Neuronal stem cell (in vitro differentiated cells): Measurements from ENCODE around the gene RALGDS.

Source experiments
- DNase-seq: peaks from one replicate; pipeline ENCODE4 v3.0.0-alpha.2; 2013; ENCODE audit warnings: low spot score
- H2AFZ ChIP-seq: one replicate; pipeline ENCODE4 v1.6.1; 2013; ENCODE audit warnings: mild to moderate bottlenecking, low read length, inconsistent platforms
- H2AK5ac ChIP-seq: 2 replicates; pipeline ENCODE4 v1.6.1; 2013; ENCODE audit warnings: low read depth, mild to moderate bottlenecking, inconsistent platforms, low read length, moderate library complexity, mixed read lengths
- H2BK120ac ChIP-seq: 2 replicates; pipeline ENCODE4 v1.6.1; 2013; ENCODE audit warnings: low read depth, mild to moderate bottlenecking, inconsistent platforms, low read length, moderate library complexity, mixed read lengths
- H2BK12ac ChIP-seq: one replicate; pipeline ENCODE4 v1.6.1; 2013; ENCODE audit warnings: low read length, inconsistent platforms
- H2BK15ac ChIP-seq: 2 replicates; pipeline ENCODE4 v1.6.1; 2013; ENCODE audit warnings: mild to moderate bottlenecking, low read length, inconsistent platforms, mixed read lengths
- H2BK5ac ChIP-seq: one replicate; pipeline ENCODE4 v1.6.1; 2013; ENCODE audit warnings: inconsistent platforms, mild to moderate bottlenecking, low read length, moderate library complexity
- H3K14ac ChIP-seq: one replicate; pipeline ENCODE4 v1.6.1; 2013; ENCODE audit warnings: low read length, inconsistent platforms
- H3K18ac ChIP-seq: 2 replicates; pipeline ENCODE4 v1.6.1; 2013; ENCODE audit warnings: low read length, inconsistent platforms
- H3K23ac ChIP-seq: 2 replicates; pipeline ENCODE4 v1.6.1; 2013; ENCODE audit warnings: low read depth, mild to moderate bottlenecking, mixed read lengths, low read length, inconsistent platforms; ENCODE audit not compliant: poor library complexity
- H3K27ac ChIP-seq: replicated peaks from 3 replicates; pipeline ENCODE4 v1.5.1; 2013; ENCODE audit warnings: low read length, inconsistent platforms
- H3K27me3 ChIP-seq, 3 experiments: 2 replicates each; pipeline ENCODE4 v1.6.1; 2013; ENCODE audit warnings: low read length in 3 of 3, mild to moderate bottlenecking in 2 of 3, inconsistent platforms in 1 of 3, low read depth in 1 of 3, mixed read lengths in 1 of 3, moderate library complexity in 1 of 3; ENCODE audit not compliant: control insufficient read depth in 3 of 3, insufficient read depth in 3 of 3
- H3K36me3 ChIP-seq, 2 donors: replicated peaks in 1 of 2; 2 replicates each; pipeline ENCODE4 v1.6.1; 2013; ENCODE audit warnings: low read length in 2 of 2; ENCODE audit not compliant: control insufficient read depth in 2 of 2, insufficient read depth in 2 of 2
- H3K4ac ChIP-seq: 2 replicates; pipeline ENCODE4 v1.6.1; 2013; ENCODE audit warnings: inconsistent platforms, mild to moderate bottlenecking, low read length, moderate library complexity
- H3K4me1 ChIP-seq, 2 donors: 1 replicate in 1 of 2; 2 replicates in 1 of 2; pipeline ENCODE4 v1.6.1; 2013; ENCODE audit warnings: low read length in 2 of 2, low read depth in 1 of 2; ENCODE audit not compliant: control insufficient read depth in 2 of 2, insufficient read depth in 1 of 2
- H3K4me2 ChIP-seq: one replicate; pipeline ENCODE4 v1.6.1; 2013; ENCODE audit warnings: mild to moderate bottlenecking, low read length, inconsistent platforms; ENCODE audit not compliant: insufficient read depth, poor library complexity, severe bottlenecking
- H3K4me3 ChIP-seq, 2 donors: 2 replicates each; pipeline ENCODE4 v1.5.1; 2013; ENCODE audit warnings: low read length in 2 of 2, mild to moderate bottlenecking in 2 of 2, inconsistent platforms in 1 of 2, moderate library complexity in 1 of 2
- H3K79me1 ChIP-seq: one replicate; pipeline ENCODE4 v1.6.1; 2013; ENCODE audit warnings: low read depth, mild to moderate bottlenecking, inconsistent platforms, low read length, moderate library complexity
- H3K9ac ChIP-seq: one replicate; pipeline ENCODE4 v1.6.1; 2013; ENCODE audit warnings: mild to moderate bottlenecking, low read depth, low read length, inconsistent platforms; ENCODE audit not compliant: poor library complexity
- H3K9me3 ChIP-seq, 2 donors: replicated peaks in 1 of 2; 2 replicates each; pipeline versions ENCODE3 to v1.6.1; 2013; ENCODE audit warnings: low read length in 2 of 2, mild to moderate bottlenecking in 2 of 2, inconsistent platforms in 1 of 2, low read depth in 1 of 2, mixed read lengths in 1 of 2, moderate library complexity in 1 of 2; ENCODE audit not compliant: control insufficient read depth in 2 of 2, insufficient read depth in 1 of 2
- H4K8ac ChIP-seq: one replicate; pipeline ENCODE4 v1.6.1; 2013; ENCODE audit warnings: low read depth, mild to moderate bottlenecking, inconsistent platforms, low read length, moderate library complexity
- H4K91ac ChIP-seq: one replicate; pipeline ENCODE4 v1.6.1; 2013; ENCODE audit warnings: low read length, low read depth, mild to moderate bottlenecking, inconsistent platforms; ENCODE audit not compliant: poor library complexity
- WGBS, 2 donors: extraction: QIAGEN DNeasy Blood & Tissue Kit; methylation state at CpG; one replicate each; pipeline ENCODE4 v1.1.7; 2013; ENCODE audit warnings: missing lambda C conversion rate in 2 of 2, mixed read lengths in 1 of 2; ENCODE audit not compliant: insufficient read length in 2 of 2, insufficient replicate concordance in 1 of 2; ENCODE audit errors: extremely low coverage in 2 of 2; 5-methylcytosine and 5-hydroxymethylcytosine counted together

RALGDS gene

GRCh38 chr9:133151041-133151440 is 30.0 kb upstream of the RALGDS start:
- Histone ChIP-seq H3K79me1 (peaks cover 14% of the 10 kb centered on the region), H2BK120ac (no peak overlapping the region), H3K4me3 (no peak overlapping the region), H4K8ac (no peak overlapping the region), H2BK15ac (no peak overlapping the region), H2BK5ac (no peak overlapping the region), H4K91ac (no peak overlapping the region), H3K27me3 (no peaks in the 10 kb centered on the region), H2AK5ac (peak overlapping the region; percentile 78), H3K23ac (no peak overlapping the region), H3K9me3 (no peaks in the 10 kb centered on the region), H2AFZ (no peak overlapping the region), H3K4me2 (no peak overlapping the region), H2BK12ac (no peak overlapping the region), H3K14ac (no peak overlapping the region), H3K36me3 (peaks cover 0 to 7% of the 10 kb centered on the region in 2 donors), H3K9ac (no peak overlapping the region), H3K18ac (peak overlapping the region; percentile 34), H3K4ac (no peak overlapping the region), H3K4me1 (peaks cover 12 to 21% of the 10 kb centered on the region in 2 donors), H3K27ac (no peak overlapping the region)
- DNase-seq: no peak
- no CpG with 5 or more reads among the region's 6 CpGs for WGBS, 2 donors

- H3K14ac ChIP-seq: no peak overlapping the region
- H3K27ac ChIP-seq: no peak overlapping the region
- no peaks in the 10 kb centered on the region for H3K9me3 ChIP-seq
- peak overlapping the region; percentile 13 for H2BK120ac ChIP-seq
- H3K79me1 ChIP-seq: peaks cover 15% of the 10 kb centered on the region
- H3K9ac ChIP-seq: peak overlapping the region; percentile 86
- peaks cover 0 to 2% (median 0%) of the 10 kb centered on the region in 3 experiments for H3K27me3 ChIP-seq
- H3K36me3 ChIP-seq: peaks cover 2 to 7% of the 10 kb centered on the region in 2 donors
- peak overlapping the region; percentile 69 for H4K91ac ChIP-seq
- peaks cover 18 to 25% of the 10 kb centered on the region in 2 donors for H3K4me1 ChIP-seq
- peak overlapping the region; percentile 98 for H3K23ac ChIP-seq
- H2AFZ ChIP-seq: peak overlapping the region; percentile 91
- H2BK5ac ChIP-seq: peak overlapping the region; percentile 97
- H2BK12ac ChIP-seq: peak overlapping the region; percentile 70
- WGBS, 2 donors: no CpG with 5 or more reads among the region's 95 CpGs
- H2BK15ac ChIP-seq: peak overlapping the region; percentile 32
- peak; percentile 86 for DNase-seq
- peak overlapping the region; percentile 100 for H3K18ac ChIP-seq
- peak overlapping the region; percentile 80 to 98 for H3K4me3 ChIP-seq
- H3K4ac ChIP-seq: no peak overlapping the region
- H3K4me2 ChIP-seq: peak overlapping the region; percentile 93
- no peak overlapping the region for H2AK5ac ChIP-seq
- peak overlapping the region; percentile 3 for H4K8ac ChIP-seq
Observed at GRCh38 chr9:133149130-133150015, 28.3 kb upstream of the RALGDS start.

GRCh38 chr9:133148199-133149129 is 27.4 kb upstream of the RALGDS start:
- peak overlapping the region; percentile 93 for H3K4me2 ChIP-seq
- peak overlapping the region; percentile 41 for H2BK12ac ChIP-seq
- H3K4me3 ChIP-seq: peak overlapping the region; percentile 80 to 98
- H2AFZ ChIP-seq: peak overlapping the region; percentile 80
- H3K4me1 ChIP-seq: peaks cover 24 to 30% of the 10 kb centered on the region in 2 donors
- H2BK120ac ChIP-seq: peak overlapping the region; percentile 65
- peak overlapping the region; percentile 92 for H4K8ac ChIP-seq
- peak overlapping the region; percentile 97 for H2BK5ac ChIP-seq
- H2AK5ac ChIP-seq: peak overlapping the region; percentile 98
- H3K27me3 ChIP-seq: peaks cover 0 to 2% (median 0%) of the 10 kb centered on the region in 3 experiments
- peaks cover 2 to 7% of the 10 kb centered on the region in 2 donors for H3K36me3 ChIP-seq
- H3K4ac ChIP-seq: peak overlapping the region; percentile 89
- peak overlapping the region; percentile 99 for H3K14ac ChIP-seq
- peak; percentile 31 for DNase-seq
- no peak overlapping the region for H4K91ac ChIP-seq
- peak overlapping the region; percentile 99 for H3K9ac ChIP-seq
- WGBS, 2 donors: no CpG with 5 or more reads among the region's 65 CpGs
- peaks cover 17% of the 10 kb centered on the region for H3K79me1 ChIP-seq
- no peak overlapping the region for H3K27ac ChIP-seq
- H2BK15ac ChIP-seq: peak overlapping the region; percentile 54
- peak overlapping the region; percentile 100 for H3K18ac ChIP-seq
- H3K9me3 ChIP-seq: no peaks in the 10 kb centered on the region
- H3K23ac ChIP-seq: peak overlapping the region; percentile 98
